ENCODE results near the gene DBR1. TPM values are rescaled to one million over a fixed set of nuclear protein-coding genes. Genes with fewer than 3 reads are reported as not detected.

Gene DBR1
- total and polyA plus RNA-seq, 7 donors, result 6.6 to 15.1 (median 9.6) TPM

- 1% methylated on average over 86 of the region's 86 CpGs for WGBS, 2 donors
- Histone ChIP-seq H3K36me3 (no peaks in the 10 kb centered on the region), H3K27ac (peak within 1 kb of the TSS; percentile 90 to 97 (median 93)), H3K4me1 (peaks cover 0 to 27% (median 21%) of the 10 kb centered on the region in 4 donors), H3K4me3 (peak within 1 kb of the TSS; percentile 54 to 92 (median 80)), H3K27me3 (no peaks in the 10 kb centered on the region), H3K9me3 (no peaks in the 10 kb centered on the region)
- TF ChIP-seq POLR2A (IDR thresholded peaks at IDR 0.05), result peak; percentile 23 to 26
- peak in 2 of 4 experiments; percentile 37 to 66 for TF ChIP-seq CTCF (IDR thresholded peaks at IDR 0.05)
- peak; percentile 72 to 84 (median 75) for TF ChIP-seq POLR2AphosphoS5 (IDR thresholded peaks at IDR 0.05)
- TF ChIP-seq EP300 (IDR thresholded peaks at IDR 0.05), result no peak
- intact Hi-C loops (cut with DNase I), result loop anchor here (5.0 kb wide), 2 partner anchors 33 to 57 kb away; partner anchors contain the start of gene DBR1
- peak; percentile 86 for DNase-seq
These were observed 59.4 kb downstream of the DBR1 start, which contains the start of gene DZIP1L for GRCh38 chr3:138114988-138115971. Gene DZIP1L, minus strand, starts transcription at chr3:138115608. Its CDS starts 11,637 bp downstream, at chr3:138103971.

GRCh38 chr3:138114431-138114918 is 60.2 kb downstream of the DBR1 start:
- intact Hi-C loops (cut with DNase I), result no loop called here
- H3K9me3 ChIP-seq, result no peaks in the 10 kb centered on the region
- WGBS, 2 donors, result 39 to 56% methylated on average over 9 of the region's 9 CpGs

GRCh38 chr3:138113326-138113725 is 61.4 kb downstream of the DBR1 start:
- WGBS, 2 donors, result 49 to 68% methylated on average over 1 of the region's 1 CpG
- Histone ChIP-seq H3K36me3 (no peaks in the 10 kb centered on the region), H3K27ac (peak overlapping the region in 3 of 4 donors; percentile 92 to 97 (median 94)), H3K4me1 (peaks cover 0 to 27% (median 21%) of the 10 kb centered on the region in 4 donors), H3K9me3 (no peaks in the 10 kb centered on the region), H3K4me3 (no peak overlapping the region), H3K27me3 (no peaks in the 10 kb centered on the region)
- intact Hi-C loops (cut with DNase I), result no loop called here
- no peak for DNase-seq
- no peak for TF ChIP-seq EP300 (IDR thresholded peaks at IDR 0.05)
- TF ChIP-seq POLR2AphosphoS5 (IDR thresholded peaks at IDR 0.05), result no peak
- TF ChIP-seq POLR2A (IDR thresholded peaks at IDR 0.05), result no peak
- TF ChIP-seq CTCF (IDR thresholded peaks at IDR 0.05), result no peak

More at GRCh38 chr3:138114431-138114918, 60.2 kb downstream of the DBR1 start:
- DNase-seq, result no peak
- TF ChIP-seq POLR2A (IDR thresholded peaks at IDR 0.05) (no peak), EP300 (IDR thresholded peaks at IDR 0.05) (no peak), POLR2AphosphoS5 (IDR thresholded peaks at IDR 0.05) (no peak), CTCF (IDR thresholded peaks at IDR 0.05) (no peak)
- peaks cover 0 to 27% (median 21%) of the 10 kb centered on the region in 4 donors for H3K4me1 ChIP-seq
- H3K36me3 ChIP-seq, result no peaks in the 10 kb centered on the region
- peak overlapping the region; percentile 54 to 92 (median 80) for H3K4me3 ChIP-seq
- H3K27ac ChIP-seq, result peak overlapping the region; percentile 90 to 97 (median 93)
- H3K27me3 ChIP-seq, result no peaks in the 10 kb centered on the region

GRCh38 chr3:138112362-138112761 is 62.4 kb downstream of the DBR1 start:
- TF ChIP-seq POLR2AphosphoS5 (IDR thresholded peaks at IDR 0.05) (no peak), POLR2A (IDR thresholded peaks at IDR 0.05) (no peak), CTCF (IDR thresholded peaks at IDR 0.05) (no peak), EP300 (IDR thresholded peaks at IDR 0.05) (no peak)
- no peaks in the 10 kb centered on the region for H3K9me3 ChIP-seq
- WGBS, 2 donors, result 86 to 92% methylated on average over 8 of the region's 8 CpGs
- H3K36me3 ChIP-seq, result no peaks in the 10 kb centered on the region
- no peak for DNase-seq
- no peak overlapping the region for H3K4me3 ChIP-seq
- H3K27me3 ChIP-seq, result no peaks in the 10 kb centered on the region
- peaks cover 0 to 27% (median 21%) of the 10 kb centered on the region in 4 donors for H3K4me1 ChIP-seq
- H3K27ac ChIP-seq, result no peak overlapping the region
- intact Hi-C loops (cut with DNase I), result no loop called here

Other genes with a start within 250 kb of the DBR1 start
- gene CLDN18, start 164.8 kb downstream of the DBR1 start, total RNA-seq, result not detected
- 1 to 10 TPM in 1 of 3 donors, under 1 TPM in 1, not detected in 1; 0.10 to 1.8 TPM for gene CLDN18, start 164.8 kb downstream of the DBR1 start, polyA plus RNA-seq
- gene DZIP1L, start 59.3 kb downstream of the DBR1 start, total RNA-seq, result 10 to 100 TPM; 11.2 to 33.0 (median 23.7) TPM
- 1 to 10 TPM in 2 of 3 donors, not detected in 1; 1.2 to 1.7 TPM for gene DZIP1L, start 59.3 kb downstream of the DBR1 start, polyA plus RNA-seq
- gene A4GNT, start 42.5 kb downstream of the DBR1 start, total RNA-seq, result not detected
- not detected for gene A4GNT, start 42.5 kb downstream of the DBR1 start, polyA plus RNA-seq
- 10 to 100 TPM; 67.6 to 75.0 (median 69.0) TPM for gene ARMC8, start 12.4 kb upstream of the DBR1 start, total RNA-seq
- gene ARMC8, start 12.4 kb upstream of the DBR1 start, polyA plus RNA-seq, result 10 to 100 TPM; 12.0 to 25.7 (median 16.1) TPM
- not detected for gene NME9, start 154.9 kb upstream of the DBR1 start, total RNA-seq
- gene NME9, start 154.9 kb upstream of the DBR1 start, polyA plus RNA-seq, result under 1 TPM in 1 of 3 donors, not detected in 2; 0.23 TPM
- 10 to 100 TPM; 24.4 to 36.8 (median 30.0) TPM for gene MRAS, start 173.7 kb upstream of the DBR1 start, total RNA-seq
- gene MRAS, start 173.7 kb upstream of the DBR1 start, polyA plus RNA-seq, result 10 to 100 TPM in 1 of 3 donors, 1 to 10 TPM in 2; 3.5 to 14.8 (median 7.2) TPM

Data from sigmoid colon (tissue), 7 donors.